Measurements from ENCODE around the gene HAUS5.
A peak's percentile ranks its signal among the peaks of the same experiment; 100 is the strongest.

The HAUS5 gene

GRCh38 chr19:35639863-35640262 is 27.3 kb downstream of the HAUS5 start:
- TF ChIP-seq CTCF (IDR thresholded peaks at IDR 0.05; ENCODE audit: borderline replicate concordance, control extremely low read depth, extremely low read depth, insufficient read depth, missing control alignments) = no peak
- in situ Hi-C loops (cut with MboI; ENCODE audit: low sequenced_read_pairs, unreplicated experiment) = no loop called here
- DNase-seq (ENCODE audit: low spot score) = no peak

GRCh38 chr19:35641515-35642151 is 29.1 kb downstream of the HAUS5 start, which contains the start of gene ETV2:
Gene ETV2, plus strand, starts transcription at chr19:35641745. Its CDS starts 716 bp downstream, at chr19:35642461.
- DNase-seq (ENCODE audit: low spot score) = peak; percentile 73
- no peak for TF ChIP-seq CTCF (IDR thresholded peaks at IDR 0.05; ENCODE audit: borderline replicate concordance, control extremely low read depth, extremely low read depth, insufficient read depth, missing control alignments)
- in situ Hi-C loops (cut with MboI; ENCODE audit: low sequenced_read_pairs, unreplicated experiment) = no loop called here

- no peak for TF ChIP-seq CTCF (IDR thresholded peaks at IDR 0.05; ENCODE audit: borderline replicate concordance, control extremely low read depth, extremely low read depth, insufficient read depth, missing control alignments)
- in situ Hi-C loops (cut with MboI; ENCODE audit: low sequenced_read_pairs, unreplicated experiment) = no loop called here
- DNase-seq (ENCODE audit: low spot score) = no peak
Measured at GRCh38 chr19:35642312-35642711, 29.8 kb downstream of the HAUS5 start.

GRCh38 chr19:35642798-35643254 is 30.3 kb downstream of the HAUS5 start:
- in situ Hi-C loops (cut with MboI; ENCODE audit: low sequenced_read_pairs, unreplicated experiment) = no loop called here
- DNase-seq (ENCODE audit: low spot score) = no peak
- no peak for TF ChIP-seq CTCF (IDR thresholded peaks at IDR 0.05; ENCODE audit: borderline replicate concordance, control extremely low read depth, extremely low read depth, insufficient read depth, missing control alignments)

GRCh38 chr19:35643255-35644205 is 31.0 kb downstream of the HAUS5 start:
- DNase-seq (ENCODE audit: low spot score) = peak; percentile 90
- in situ Hi-C loops (cut with MboI; ENCODE audit: low sequenced_read_pairs, unreplicated experiment) = no loop called here
- peak; percentile 17 for TF ChIP-seq CTCF (IDR thresholded peaks at IDR 0.05; ENCODE audit: borderline replicate concordance, control extremely low read depth, extremely low read depth, insufficient read depth, missing control alignments)

GRCh38 chr19:35644206-35644986 is 31.9 kb downstream of the HAUS5 start:
- DNase-seq (ENCODE audit: low spot score) = peak; percentile 98
- in situ Hi-C loops (cut with MboI; ENCODE audit: low sequenced_read_pairs, unreplicated experiment) = no loop called here
- TF ChIP-seq CTCF (IDR thresholded peaks at IDR 0.05; ENCODE audit: borderline replicate concordance, control extremely low read depth, extremely low read depth, insufficient read depth, missing control alignments) = no peak

Data from GM13976 (cell line).